Heart left ventricle (tissue), 16 donors: ENCODE measurements around the gene ETV5. TPM values are rescaled to one million over a fixed set of nuclear protein-coding genes. Genes with fewer than 3 reads are reported as not detected.

ENCODE experiments used
- ATAC-seq, 4 donors: fragments of 200-7000 bp; cut with Tn5 transposase; one replicate each; pipeline ENCODE4 v1.9.1; 2020 to 2022; ENCODE audit warnings: moderate library complexity in 4 of 4, mild to moderate bottlenecking in 3 of 4, moderate number of reproducible peaks in 1 of 4
- DNase-seq, 5 donors: peaks; one replicate each; pipeline ENCODE4 v3.0.0-alpha.2; 2020
- H3K27ac ChIP-seq, 12 donors: fragments of 200-600 bp; sonication (generic) in 4 of 12; one replicate each; pipeline versions ENCODE4 v1.5.0 to v1.8.0; 2016 to 2022; ENCODE audit warnings: mild to moderate bottlenecking in 2 of 12
- H3K27me3 ChIP-seq, 9 donors: fragments of 200-600 bp; sonication (generic) in 2 of 9; one replicate each; pipeline versions ENCODE4 v1.5.1 to v1.8.0; 2016 to 2022; ENCODE audit warnings: mild to moderate bottlenecking in 3 of 9
- H3K36me3 ChIP-seq, 9 donors: fragments of 200-600 bp; sonication (generic) in 2 of 9; one replicate each; pipeline versions ENCODE4 v1.5.0 to v1.8.0; 2018 to 2022; ENCODE audit warnings: mild to moderate bottlenecking in 2 of 9
- H3K4me1 ChIP-seq, 12 donors: fragments of 200-600 bp; sonication (generic) in 4 of 12; one replicate each; pipeline versions ENCODE4 v1.5.0 to v1.8.0; 2016 to 2022; ENCODE audit warnings: mild to moderate bottlenecking in 3 of 12
- H3K4me3 ChIP-seq, 12 donors: fragments of 200-600 bp; sonication (generic) in 4 of 12; one replicate each; pipeline versions ENCODE4 v1.5.0 to v1.8.0; 2017 to 2022; ENCODE audit warnings: mild to moderate bottlenecking in 9 of 12, moderate library complexity in 4 of 12
- H3K9me3 ChIP-seq, 12 donors: fragments of 200-600 bp; sonication (generic) in 4 of 12; one replicate each; pipeline versions ENCODE4 v1.5.0 to v1.8.0; 2016 to 2022; ENCODE audit warnings: mild to moderate bottlenecking in 1 of 12
- POLR2A ChIP-seq, 2 donors: fragments of 450-650 bp; IDR thresholded peaks; one replicate each; pipeline ENCODE4 v1.6.1; 2017; ENCODE audit warnings: antibody characterized with exemption in 2 of 2, mild to moderate bottlenecking in 2 of 2, moderate library complexity in 2 of 2
- WGBS, 4 donors: extraction: QIAGEN DNeasy Blood & Tissue Kit in 2 of 4; methylation state at CpG; one replicate each; pipeline versions ENCODE4 v1.1.5 to v1.1.7; 2013 to 2018; 5-methylcytosine and 5-hydroxymethylcytosine counted together
- intact Hi-C, 10 donors: fragments of 100-400 bp; cut with DNase I; formaldehyde crosslinking; loops; one replicate each; pipeline versions ENCODE4 v1.11.1 to v1.14.2; 2022
- polyA plus RNA-seq, 2 donors: library from polyadenylated mRNA; stranded (reverse); fragments of 200-250 nt; gene quantifications; one replicate each; pipeline ENCODE4 v1.2.3, GENCODE V29; 2013
- total RNA-seq, 9 donors: library from RNA; depleted of rRNA in 2 of 9; stranded (reverse); fragments of >200 nt in 2 of 9; fragmentation: NEBNext Ultra II Directional in 3 of 9; extraction: Animal tissue kit (Norgen Biotek cat#: 25700) in 3 of 9; gene quantifications; one replicate each; pipeline versions ENCODE4 v1.1.0 to v1.2.4, GENCODE V29; 2016 to 2023
- TF ChIP-seq, protein P1 (sequence below), 12 donors: fragments of 200-600 bp; sonication (generic) in 4 of 12; IDR thresholded peaks; one replicate each; pipeline versions ENCODE4 v1.5.0 to v1.8.0; 2018 to 2022; ENCODE audit warnings: antibody characterized with exemption in 12 of 12, mild to moderate bottlenecking in 5 of 12
- donor health status: ischemic (EF 13 %, LVEDD 7.1; RV severe dilation, severe dysfunction).
- donor health status: healthy with polysubstance abuse.
- donor health status: DM: no; HTN: yes; CAD: no.
- donor health status: DM: no; HTN: no; CAD: no.
- donor health status: ischemic (EF 25% LVEDD 6.9; RV normal size, moderate dysfunction).
- donor health status: ischemic (EF 25% LVEDD 5.7; RV mildly dilated, moderate dysfunction).
- donor health status: healthy.
- donor health status: DM: yes; HTN: yes; CAD: no.
- donor health status: ischemic (EF 35%, LVEDD 5.7; RV mildly dilated, moderate dysfunction).
- donor health status: nonischemic (EF 11% LVEDD 7.7; RV severe dilation, severe dysfunction).
- donor health status: DM: yes; HTN: yes; CAD: no.
- donor health status: PGD.
- donor health status: ischemic (EF 29% LVEDD 5.4; RV normal size, mild dysfunction).
- donor health status: nonischemic (EF 23%, LVEDD 6.1; RV moderate dilation, normal function).

Gene ETV5
- total and polyA plus RNA-seq, 11 donors, result 0.65 to 29.9 (median 6.9) TPM

DNA sequence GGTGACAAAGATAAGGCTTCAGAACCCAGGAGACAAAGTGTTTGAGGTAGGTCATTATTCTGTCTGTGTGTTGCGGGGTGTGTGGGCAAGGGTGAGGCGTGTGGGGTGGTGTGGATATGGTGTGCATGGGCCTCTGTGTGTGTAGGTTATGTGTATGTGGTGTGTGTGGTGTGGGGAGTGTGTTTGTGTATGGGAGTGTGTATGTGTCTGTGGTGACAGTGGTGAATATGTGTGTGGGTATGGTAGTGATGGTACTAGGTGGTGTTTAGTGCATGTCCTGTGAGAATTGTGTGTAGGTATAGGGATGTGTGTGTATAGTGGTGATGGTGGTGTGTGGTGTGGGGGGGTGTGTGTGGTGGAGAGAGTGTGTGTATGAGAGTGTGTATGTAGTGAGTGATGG, 16.2 kb upstream of the ETV5 start:
- Histone ChIP-seq H3K36me3 (no peaks in the 10 kb centered on the region), H3K9me3 (no peaks in the 10 kb centered on the region), H3K27ac (no peak overlapping the region), H3K4me1 (peaks cover 0 to 8% (median 0%) of the 10 kb centered on the region in 12 donors), H3K27me3 (no peaks in the 10 kb centered on the region), H3K4me3 (no peak overlapping the region)
- DNase-seq (no peak), ATAC-seq (no peak)
- intact Hi-C loops, result no loop called here
- TF ChIP-seq POLR2A (IDR thresholded peaks at IDR 0.05), result no peak
- TF ChIP-seq, protein P1, sequence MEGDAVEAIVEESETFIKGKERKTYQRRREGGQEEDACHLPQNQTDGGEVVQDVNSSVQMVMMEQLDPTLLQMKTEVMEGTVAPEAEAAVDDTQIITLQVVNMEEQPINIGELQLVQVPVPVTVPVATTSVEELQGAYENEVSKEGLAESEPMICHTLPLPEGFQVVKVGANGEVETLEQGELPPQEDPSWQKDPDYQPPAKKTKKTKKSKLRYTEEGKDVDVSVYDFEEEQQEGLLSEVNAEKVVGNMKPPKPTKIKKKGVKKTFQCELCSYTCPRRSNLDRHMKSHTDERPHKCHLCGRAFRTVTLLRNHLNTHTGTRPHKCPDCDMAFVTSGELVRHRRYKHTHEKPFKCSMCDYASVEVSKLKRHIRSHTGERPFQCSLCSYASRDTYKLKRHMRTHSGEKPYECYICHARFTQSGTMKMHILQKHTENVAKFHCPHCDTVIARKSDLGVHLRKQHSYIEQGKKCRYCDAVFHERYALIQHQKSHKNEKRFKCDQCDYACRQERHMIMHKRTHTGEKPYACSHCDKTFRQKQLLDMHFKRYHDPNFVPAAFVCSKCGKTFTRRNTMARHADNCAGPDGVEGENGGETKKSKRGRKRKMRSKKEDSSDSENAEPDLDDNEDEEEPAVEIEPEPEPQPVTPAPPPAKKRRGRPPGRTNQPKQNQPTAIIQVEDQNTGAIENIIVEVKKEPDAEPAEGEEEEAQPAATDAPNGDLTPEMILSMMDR (IDR thresholded peaks at IDR 0.05), result no peak
- WGBS, 4 donors, result 72 to 98% (median 96%) methylated on average over 2 of the region's 2 CpGs

DNA sequence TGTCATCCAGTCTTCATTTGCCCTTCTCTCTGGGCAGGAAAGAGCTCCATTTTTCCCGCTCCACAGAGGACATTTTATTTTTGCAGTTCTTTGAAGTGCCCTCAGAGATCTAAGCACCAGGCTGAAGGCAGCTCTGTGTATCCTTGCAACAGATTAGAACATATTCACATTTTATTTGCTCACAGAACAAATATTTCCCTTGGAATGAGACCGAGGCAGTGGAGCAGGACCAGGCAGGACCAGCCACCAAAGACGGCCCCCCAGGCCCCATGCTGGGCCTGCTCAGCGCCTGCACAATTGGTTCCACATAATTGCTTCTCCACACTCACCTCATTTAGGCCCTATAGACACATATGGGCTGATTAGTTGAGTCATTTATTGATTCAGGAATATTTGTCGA, 15.7 kb upstream of the ETV5 start:
- Histone ChIP-seq H3K27ac (no peak overlapping the region), H3K36me3 (no peaks in the 10 kb centered on the region), H3K27me3 (no peaks in the 10 kb centered on the region), H3K4me3 (no peak overlapping the region), H3K4me1 (peaks cover 0 to 8% (median 0%) of the 10 kb centered on the region in 12 donors), H3K9me3 (no peaks in the 10 kb centered on the region)
- TF ChIP-seq POLR2A (IDR thresholded peaks at IDR 0.05), result no peak
- TF ChIP-seq, protein P1 (IDR thresholded peaks at IDR 0.05), result no peak
- no peak for DNase-seq
- no peak for ATAC-seq
- intact Hi-C loops, result no loop called here
- WGBS, 4 donors, result 82 to 88% (median 84%) methylated on average over 5 of the region's 5 CpGs

DNA sequence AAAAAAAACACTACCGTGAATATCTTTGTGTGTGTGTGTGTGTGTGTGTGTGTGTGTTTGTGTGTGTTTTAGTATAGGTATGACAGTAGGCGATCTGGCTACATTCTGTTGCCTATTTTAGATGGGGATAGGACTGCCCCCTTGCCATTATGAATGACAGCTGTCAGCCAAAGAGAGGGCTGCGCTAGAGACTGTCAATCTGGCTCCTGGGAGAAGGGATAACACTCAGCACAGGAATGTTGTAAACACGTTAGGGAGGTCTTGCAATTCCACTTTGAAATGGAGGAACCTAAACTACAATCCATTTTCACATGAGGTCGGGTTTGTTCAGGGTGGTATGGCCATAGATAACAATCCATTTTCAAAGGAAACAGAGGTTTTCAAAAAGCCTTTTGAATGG, 14.1 kb upstream of the ETV5 start:
- 71 to 83% (median 76%) methylated on average over 5 of the region's 5 CpGs for WGBS, 4 donors
- Histone ChIP-seq H3K9me3 (no peaks in the 10 kb centered on the region), H3K27me3 (no peaks in the 10 kb centered on the region), H3K27ac (no peak overlapping the region), H3K4me1 (peaks cover 0 to 8% (median 0%) of the 10 kb centered on the region in 12 donors), H3K36me3 (no peaks in the 10 kb centered on the region), H3K4me3 (no peak overlapping the region)
- ATAC-seq (no peak), DNase-seq (no peak)
- TF ChIP-seq, protein P1 (IDR thresholded peaks at IDR 0.05), result no peak
- no peak for TF ChIP-seq POLR2A (IDR thresholded peaks at IDR 0.05)
- intact Hi-C loops, result no loop called here

DNA sequence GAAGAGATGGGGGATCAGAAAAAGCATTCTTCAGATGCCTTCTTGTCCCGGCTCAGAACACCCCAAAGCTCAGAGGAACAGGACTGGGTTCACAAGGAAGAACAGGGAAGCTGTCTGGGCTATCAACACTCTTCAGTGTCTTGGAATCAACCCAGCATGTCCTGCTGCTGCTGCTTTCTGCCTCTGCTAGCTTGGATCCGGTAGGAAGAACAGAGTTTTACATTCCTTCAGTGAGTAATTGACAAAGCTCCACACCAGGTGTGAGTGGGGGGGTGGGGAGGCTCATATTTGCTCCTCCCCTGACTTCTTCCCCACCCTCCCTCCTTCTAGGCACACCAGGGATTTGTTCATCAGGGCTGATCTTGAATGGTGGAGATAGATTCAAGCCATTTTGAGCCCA, 13.1 kb upstream of the ETV5 start:
- no peaks in the 10 kb centered on the region for H3K27me3 ChIP-seq
- intact Hi-C loops, result no loop called here
- no peak for TF ChIP-seq POLR2A (IDR thresholded peaks at IDR 0.05)
- TF ChIP-seq, protein P1 (IDR thresholded peaks at IDR 0.05), result no peak

More for the DNA sequence above, 13.1 kb upstream of the ETV5 start:
- peaks cover 0 to 8% (median 0%) of the 10 kb centered on the region in 12 donors for H3K4me1 ChIP-seq
- H3K9me3 ChIP-seq, result no peaks in the 10 kb centered on the region
- no peak for DNase-seq
- H3K36me3 ChIP-seq, result no peaks in the 10 kb centered on the region
- no peak overlapping the region for H3K27ac ChIP-seq
- ATAC-seq, result peak in 2 of 4 donors; percentile 35 to 39
- WGBS, 4 donors, result 2 to 18% (median 12%) methylated on average over 2 of the region's 2 CpGs
- no peak overlapping the region for H3K4me3 ChIP-seq
